GM18507 (cell line): ENCODE measurements around the gene SLC25A31.

ENCODE experiments used
- DNase-seq: peaks from one replicate; pipeline ENCODE4 v3.0.0; 2011; ENCODE audit warnings: low read depth; ENCODE audit not compliant: insufficient read length; ENCODE audit errors: extremely low spot score
- FAIRE-seq: peaks from 2 replicates; lab custom pipeline; 2011; peaks lifted over from hg19 to GRCh38; lab: Jason Lieb, UNC

Gene SLC25A31

DNA sequence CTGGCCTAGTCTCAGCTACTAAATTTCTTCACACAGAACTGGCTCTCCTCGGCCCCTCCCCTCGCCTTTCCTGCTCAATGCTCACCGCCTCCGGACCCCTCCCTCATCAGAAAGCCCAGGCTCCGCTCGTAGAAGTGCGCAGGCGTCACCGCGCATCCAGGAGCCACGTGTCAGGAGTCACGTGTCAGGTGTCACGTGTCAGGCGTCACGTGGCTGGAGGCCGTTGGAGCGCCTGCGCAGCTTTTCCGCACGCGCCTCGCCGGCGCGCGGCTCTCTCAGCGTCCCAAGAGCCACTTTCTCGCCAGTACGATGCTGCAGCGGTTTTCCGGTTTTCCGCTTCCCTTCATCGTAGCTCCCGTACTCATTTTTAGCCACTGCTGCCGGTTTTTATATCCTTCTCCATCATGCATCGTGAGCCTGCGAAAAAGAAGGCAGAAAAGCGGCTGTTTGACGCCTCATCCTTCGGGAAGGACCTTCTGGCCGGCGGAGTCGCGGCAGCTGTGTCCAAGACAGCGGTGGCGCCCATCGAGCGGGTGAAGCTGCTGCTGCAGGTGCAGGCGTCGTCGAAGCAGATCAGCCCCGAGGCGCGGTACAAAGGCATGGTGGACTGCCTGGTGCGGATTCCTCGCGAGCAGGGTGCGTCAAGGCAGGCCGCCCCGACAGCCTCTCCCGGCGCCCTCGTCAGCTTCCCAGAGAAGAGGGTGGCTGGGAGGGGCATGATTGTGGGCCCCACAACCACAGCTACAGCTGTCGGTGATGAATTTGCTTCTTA is at the start of gene SLC25A31:
TSS of gene SLC25A31 (plus strand) at position 259 of the 772 bp plus-strand sequence. CDS start at position 405, 146 bp downstream.
- FAIRE-seq = no peak
- DNase-seq = no peak

DNA sequence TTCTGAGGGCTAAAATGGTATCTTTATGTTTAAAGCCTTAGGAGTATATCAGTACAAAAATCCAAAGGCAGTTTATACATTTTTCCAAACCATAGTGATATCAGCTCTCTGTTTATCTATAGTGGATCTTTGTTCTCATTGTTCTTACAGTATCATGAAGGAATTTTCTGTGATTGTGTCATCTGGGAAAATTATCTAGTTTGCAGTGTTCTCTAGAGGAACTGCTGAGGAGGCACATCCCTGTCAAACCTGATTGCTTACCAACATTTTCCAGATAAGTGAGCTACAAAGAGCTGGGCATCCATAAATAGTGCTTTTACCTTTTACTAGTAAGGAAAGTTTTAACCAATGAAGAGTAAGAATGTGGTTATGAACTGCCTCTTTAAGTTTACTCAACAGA is 44.9 kb upstream of the SLC25A31 start:
- DNase-seq (no peak), FAIRE-seq (no peak)

DNA sequence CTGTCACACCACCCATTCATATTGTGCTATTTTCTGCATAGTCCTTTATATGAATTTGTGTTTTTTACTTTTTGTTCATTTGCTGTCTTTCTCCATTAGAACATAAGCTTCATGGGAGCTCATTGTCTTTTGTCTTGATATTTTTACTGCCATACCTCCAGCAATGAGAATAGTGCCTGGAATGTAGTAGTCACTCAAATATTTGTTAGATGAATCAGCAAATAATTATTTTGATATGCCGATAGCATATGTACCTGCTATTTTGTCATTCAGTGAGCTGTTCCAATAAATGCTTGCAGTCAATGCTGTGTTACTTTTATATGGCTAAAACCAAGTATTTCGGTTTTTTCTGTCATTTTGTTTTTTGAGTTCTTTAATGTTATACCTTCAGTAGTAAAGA is 43.5 kb upstream of the SLC25A31 start:
- no peak for FAIRE-seq
- DNase-seq = no peak

DNA sequence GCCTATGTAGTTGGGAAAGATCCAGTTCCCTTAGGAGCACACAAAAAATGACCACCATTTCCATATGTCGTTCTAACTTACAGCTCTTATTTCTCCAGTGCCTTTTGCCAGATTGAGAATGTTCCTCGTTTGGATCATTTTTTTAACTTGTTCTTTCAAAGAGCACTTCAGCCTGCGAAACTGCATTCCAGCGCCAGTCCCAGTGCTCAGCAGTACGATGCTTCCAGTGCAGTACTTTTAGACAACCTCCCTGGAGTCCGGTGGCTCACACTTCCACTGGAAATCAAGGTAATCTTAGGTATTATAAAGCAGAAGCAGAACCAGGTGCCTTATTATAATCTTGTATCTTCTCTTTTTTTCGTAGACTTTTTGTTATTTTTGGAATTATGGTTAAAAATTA is 42.6 kb upstream of the SLC25A31 start:
- no peak for FAIRE-seq
- no peak for DNase-seq

DNA sequence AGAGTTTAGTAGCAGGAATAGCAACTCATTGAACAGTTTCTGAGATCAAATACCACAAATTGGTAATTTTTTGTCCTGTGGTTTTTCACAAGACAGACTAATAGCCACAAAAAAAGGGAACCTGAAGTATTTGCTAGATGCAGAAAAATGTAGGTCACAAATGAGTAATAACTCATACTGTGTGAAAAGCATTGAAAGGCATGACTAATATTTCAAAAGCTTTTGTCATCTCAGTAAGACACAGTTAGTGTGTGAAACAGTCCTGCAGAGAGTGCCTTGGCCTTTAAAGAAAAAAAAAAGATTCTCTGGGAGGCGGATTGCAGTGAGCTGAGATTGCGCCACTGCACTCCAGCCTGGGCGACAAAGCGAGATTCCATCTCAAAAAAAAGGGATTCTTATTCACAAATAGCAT is 31.4 kb upstream of the SLC25A31 start:
- DNase-seq = peak; percentile 54
- FAIRE-seq = peak; percentile 91

DNA sequence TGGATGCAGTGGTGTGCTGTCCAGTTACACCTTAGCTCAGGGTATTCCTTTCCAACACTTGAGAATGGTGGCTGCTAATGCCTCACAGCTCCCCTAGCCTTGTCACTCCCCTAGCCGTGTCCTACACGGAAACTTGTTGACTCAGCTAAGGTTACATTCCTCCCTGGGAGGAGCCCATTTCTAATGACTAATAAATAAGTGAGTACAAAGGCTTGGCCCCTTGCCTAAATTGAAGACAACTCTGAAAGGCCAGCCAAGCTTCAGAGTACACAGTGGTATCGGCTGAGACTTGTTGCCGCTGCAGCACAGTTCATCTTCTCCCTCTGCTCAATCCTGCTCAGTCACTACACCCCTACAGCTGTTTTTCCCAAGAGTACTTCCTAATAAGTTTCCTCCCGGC is 21.2 kb upstream of the SLC25A31 start:
- FAIRE-seq (no peak), DNase-seq (no peak)

DNA sequence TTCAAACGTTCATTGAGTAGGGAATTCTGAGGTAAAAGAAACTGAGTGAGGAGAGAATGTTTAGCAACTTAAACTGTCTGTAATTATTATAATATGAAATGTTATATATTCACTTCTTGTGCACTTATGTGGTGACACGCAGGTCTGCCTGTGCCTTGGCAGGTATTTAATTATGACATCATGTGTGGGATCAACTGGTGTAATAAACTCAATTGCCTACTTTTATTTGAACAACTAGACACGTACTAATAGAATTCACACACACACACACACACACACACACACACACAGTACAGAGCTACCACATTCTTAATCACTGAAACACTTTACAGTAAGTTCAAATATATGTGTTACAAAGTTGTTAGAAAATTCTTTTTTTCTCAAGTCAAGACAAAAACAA is 20.7 kb upstream of the SLC25A31 start:
- FAIRE-seq (no peak), DNase-seq (no peak)

DNA sequence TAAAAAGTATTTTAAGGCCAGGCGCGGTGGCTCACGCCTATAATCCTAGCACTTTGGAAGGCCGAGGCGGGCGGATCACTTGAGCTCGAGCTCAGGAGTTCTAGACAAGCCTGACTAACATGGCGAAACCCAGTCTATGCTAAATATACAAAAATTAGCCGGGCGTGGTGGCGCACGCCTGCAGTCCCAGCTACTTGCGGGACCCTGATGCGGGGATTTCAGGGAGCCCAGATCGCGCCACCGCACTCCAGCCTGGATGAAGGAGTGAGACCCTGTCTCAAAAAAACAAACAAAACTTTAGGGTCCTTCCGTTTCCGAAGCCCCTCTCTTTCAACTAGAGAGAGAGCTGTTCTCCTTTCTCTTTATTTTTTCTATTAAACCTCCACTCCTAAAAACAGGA is 1.2 kb downstream of the SLC25A31 start:
- FAIRE-seq (no peak), DNase-seq (no peak)

DNA sequence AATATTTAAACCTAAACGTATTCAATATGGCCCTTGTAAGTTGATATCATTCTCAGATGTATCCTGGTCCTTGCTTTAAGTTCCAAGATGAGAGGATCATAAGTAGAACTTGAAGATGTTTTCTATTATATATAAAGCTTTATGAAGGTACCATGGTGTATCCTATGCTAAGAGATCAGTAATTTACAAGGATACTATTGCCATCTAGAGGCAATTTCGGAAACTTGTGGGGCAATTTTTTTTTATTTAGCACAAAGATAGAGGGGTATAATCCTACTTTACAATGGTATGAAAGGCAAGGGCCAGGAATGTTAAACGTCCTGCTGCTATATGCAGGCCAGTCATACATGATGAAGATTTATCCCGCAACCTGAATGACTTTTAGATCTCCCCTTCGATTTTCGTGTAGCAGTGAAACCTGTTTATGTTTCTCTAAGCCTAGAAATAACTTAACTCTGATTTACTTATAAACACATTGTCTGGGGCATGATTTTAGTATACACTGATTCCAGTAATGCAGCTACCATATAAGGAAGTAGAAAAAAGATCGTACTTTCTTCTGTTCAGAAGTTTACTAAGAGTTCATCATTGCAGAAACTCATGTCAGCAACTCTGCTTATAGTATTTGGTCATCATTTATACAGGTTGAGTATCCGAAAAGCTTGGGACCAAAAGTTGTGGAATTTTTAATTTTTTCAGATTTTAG is 2.6 kb downstream of the SLC25A31 start:
- peak; percentile 80 for FAIRE-seq

DNA sequence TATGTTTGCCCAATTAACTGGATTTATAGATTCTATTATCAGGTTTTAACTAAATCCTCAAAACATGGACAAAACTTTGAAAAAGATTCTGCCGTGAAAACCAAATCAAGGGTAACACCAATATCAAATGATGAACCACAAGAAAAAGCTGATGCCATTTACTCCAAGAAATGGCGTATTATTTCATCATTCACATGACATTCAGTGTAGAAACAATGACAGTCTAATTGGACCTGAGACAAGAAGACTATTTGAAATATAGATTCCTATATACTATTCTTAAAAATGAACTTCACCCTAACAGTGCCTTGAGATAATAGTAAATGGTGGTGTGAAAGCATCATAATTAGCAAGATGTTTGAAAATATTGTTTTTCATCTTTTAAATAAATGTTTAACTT is 4.8 kb downstream of the SLC25A31 start:
- no peak for FAIRE-seq
- DNase-seq = no peak

More for the DNA sequence above, 2.6 kb downstream of the SLC25A31 start:
- peak; percentile 22 for DNase-seq

DNA sequence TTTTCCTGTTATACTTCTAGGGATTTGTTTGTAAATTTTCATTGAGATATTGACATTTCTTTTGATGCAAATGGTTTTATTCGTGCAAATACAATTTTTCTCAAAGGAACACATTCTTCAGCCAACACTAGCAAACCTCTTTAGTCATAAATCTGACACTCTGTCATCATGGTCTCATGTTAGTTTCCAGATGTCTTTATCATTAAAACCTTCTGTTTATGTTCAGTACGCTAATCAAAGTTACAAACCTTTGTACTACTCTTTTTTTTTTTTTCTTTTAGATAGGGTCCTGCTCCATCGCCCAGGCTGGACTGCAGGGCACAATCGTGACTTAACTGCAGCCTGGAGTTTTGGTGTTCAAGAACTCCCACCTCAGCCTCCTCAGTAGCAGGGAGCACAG is 7.1 kb downstream of the SLC25A31 start:
- DNase-seq (no peak), FAIRE-seq (no peak)

DNA sequence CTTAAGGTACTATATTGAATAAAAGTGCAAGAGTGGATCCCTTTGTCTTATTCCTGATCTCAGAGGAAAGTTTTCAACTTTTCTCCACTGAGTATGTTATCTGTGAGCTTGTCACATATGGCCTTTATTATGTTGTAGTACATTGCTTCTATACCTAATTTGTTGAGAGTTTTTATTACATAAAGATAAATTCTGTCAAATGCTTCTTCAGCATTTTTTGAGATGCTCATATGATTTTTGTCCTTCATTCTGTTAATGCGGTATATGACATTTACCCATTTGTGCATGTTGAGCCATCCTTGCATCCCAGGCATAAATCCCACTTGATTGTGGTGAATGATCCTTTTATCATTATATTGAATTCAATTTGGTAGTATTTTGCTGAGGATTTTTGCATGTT is 11.0 kb downstream of the SLC25A31 start:
- FAIRE-seq = no peak

DNA sequence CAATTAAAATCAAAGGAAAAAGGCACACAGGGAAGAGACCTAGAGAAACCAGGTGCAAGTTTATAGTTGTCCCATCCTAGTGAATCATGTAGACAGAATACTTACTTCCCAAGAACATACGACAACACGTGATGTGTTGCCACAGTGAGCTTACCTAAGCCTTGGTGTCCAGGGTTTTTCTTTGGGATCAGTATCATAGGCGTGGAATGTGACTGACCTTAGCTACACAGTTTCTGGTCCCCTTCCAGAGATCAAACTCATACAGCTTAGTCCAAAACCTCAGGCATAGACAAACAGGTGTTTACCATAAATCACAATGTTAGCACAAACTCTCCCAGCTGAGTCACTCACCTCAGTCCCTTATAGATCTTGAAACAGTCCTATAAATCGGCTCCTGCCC is 17.7 kb downstream of the SLC25A31 start:
- FAIRE-seq (no peak), DNase-seq (no peak)

More for the DNA sequence above, 11.0 kb downstream of the SLC25A31 start:
- DNase-seq = no peak

DNA sequence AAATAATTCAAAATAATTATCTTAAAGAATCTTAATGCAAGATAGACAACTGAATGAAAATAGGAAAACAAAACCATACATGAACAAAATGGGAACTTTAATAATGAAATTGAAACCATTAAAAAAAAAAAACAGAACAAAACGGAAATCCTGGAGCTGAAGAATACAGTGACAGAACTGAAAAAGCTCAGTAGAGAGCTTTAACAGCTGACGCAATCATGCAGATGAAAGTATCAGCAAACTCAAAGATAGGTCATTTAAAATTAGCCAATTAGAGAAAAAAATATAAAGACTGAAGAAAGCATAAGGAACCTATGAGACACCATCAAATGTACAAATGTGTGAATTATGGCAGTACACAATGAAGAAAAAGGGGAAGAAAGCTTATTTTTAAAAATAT is 18.8 kb downstream of the SLC25A31 start:
- no peak for DNase-seq
- no peak for FAIRE-seq

DNA sequence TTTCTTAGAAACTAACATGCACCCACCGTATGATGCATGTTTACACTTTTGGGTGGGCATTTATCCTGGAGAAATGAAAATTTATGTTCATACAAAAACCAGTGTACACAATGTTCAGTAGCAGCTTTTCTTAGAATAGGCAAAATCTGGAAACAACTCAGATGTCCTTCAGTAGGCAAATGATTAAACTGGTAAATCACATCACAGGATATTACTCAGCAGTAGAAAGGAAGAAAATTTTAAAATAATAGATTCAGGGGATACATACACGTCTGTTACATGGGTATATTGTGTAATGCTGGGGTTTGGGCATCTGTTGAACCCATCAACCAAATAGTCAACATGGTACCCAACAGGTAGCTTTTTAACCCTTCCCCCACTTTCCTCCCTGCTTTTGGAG is 26.7 kb downstream of the SLC25A31 start:
- DNase-seq (no peak), FAIRE-seq (no peak)

DNA sequence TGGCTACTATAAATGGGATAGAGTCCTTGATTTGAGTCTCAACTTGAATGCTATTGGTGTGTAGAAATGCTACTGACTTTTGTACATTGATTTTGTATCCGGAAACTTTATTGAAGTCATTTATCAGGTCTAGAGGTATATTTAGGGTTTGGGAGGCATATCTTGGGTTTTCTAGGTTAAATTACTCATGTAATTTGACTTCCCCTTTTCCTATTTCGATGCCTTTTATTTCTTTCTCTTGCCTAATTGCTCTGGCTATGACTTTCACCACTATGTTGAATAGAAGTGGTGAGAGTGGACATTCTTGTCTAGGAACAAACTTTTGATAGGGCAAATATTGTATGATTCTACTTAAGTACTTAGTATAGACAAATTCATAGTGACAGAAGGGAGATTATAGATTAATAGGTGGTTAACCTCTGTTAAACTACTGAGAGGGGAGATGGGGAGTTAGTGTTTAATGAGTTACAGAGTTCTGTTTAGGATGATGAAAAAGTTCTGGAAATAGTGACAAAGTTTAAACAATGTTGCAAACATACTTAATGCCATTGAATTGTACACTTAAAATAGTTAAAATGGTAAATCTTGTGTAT is 29.1 kb downstream of the SLC25A31 start:
- FAIRE-seq = peak; percentile 73
- no peak for DNase-seq

DNA sequence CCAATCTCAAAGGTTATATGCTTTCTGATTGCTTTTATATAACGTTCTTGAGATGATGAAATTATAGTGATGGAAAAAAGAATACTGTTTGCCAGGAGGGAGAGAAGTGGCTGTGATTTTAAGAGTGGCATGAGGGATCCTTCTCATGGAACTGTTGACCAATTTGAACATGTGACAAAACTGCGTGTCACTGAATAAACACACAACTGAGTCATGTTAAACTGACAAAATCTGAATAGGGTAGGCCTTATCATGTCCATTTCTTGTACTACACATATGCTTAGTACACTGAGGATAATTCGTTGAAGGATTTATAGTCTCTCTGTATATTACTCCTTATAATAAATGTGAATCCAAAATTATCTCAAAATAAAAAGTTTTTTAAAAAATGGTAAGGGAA is 29.7 kb downstream of the SLC25A31 start:
- DNase-seq (no peak), FAIRE-seq (no peak)

DNA sequence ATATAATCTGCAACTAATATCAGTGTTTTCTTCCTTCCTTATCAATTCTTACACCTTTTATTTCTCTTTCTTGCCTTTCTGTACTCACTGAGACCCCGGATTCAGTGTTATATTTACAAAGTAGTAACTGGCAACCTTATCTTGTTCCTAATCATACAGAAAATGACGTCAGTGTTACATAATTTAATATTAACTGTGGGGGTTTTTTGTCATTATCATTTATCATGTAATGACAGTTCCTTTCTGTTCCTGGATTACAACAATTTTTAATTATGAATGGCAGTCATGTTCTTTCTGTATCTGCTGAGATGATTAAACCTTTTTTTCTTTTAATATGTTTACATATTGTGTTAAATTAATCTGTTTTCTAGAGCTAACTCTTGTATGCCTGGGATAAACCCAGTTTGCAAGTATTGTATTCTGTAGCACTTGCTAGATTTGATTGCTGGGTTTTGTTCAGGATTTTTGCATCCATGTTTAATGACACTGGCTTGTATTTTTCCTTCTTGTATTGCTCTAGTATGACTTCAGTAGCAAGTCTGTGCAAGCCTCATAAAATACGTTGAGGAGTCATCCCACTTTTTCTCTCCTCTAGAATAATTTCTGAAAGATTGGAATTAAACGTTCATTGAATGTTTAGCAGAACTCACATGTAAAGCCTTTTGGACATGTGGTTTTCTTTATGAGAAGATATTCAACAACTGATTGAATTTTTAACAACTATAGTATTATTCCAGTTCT is 41.5 kb downstream of the SLC25A31 start:
- DNase-seq (no peak), FAIRE-seq (no peak)

DNA sequence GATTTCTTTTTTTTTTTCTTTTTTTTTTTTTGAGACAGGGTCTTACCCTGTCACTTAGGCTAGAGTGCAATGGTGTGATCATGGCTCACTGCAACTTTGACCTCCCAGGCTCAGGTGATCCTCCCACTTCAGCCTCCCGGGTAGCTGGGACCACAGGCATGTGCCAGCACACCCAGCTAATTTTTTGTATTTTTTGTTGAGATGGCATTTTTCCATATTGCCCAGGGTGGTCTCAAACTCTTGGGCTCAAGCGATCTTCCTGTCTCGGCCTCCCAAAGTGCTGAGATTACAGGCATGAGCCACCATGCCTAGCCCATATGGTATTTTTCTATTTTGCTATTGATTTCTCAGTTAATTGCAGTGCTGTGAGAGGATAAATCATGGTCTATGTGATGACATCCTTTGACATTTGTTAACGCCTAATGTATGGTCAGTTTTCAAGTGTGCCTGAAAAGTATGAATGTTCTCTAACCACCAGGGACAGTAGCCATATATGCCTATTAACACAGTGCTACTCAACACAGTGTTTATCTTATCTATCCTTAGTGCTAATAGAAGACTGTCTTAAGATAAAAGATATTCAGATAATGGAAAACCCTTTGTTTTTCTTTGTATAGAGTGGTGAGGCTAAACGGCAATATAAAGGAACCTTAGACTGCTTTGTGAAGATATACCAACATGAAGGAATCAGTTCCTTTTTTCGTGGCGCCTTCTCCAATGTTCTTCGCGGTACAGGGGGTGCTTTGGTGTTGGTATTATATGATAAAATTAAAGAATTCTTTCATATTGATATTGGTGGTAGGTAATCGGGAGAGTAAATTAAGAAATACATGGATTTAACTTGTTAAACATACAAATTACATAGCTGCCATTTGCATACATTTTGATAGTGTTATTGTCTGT is 42.8 kb downstream of the SLC25A31 start:
- FAIRE-seq = no peak
- DNase-seq = no peak
